Loucy (cell line): Measurements from ENCODE around the gene OTOP3.
"Not testable (repeated sequence)": the region's sequence is repeated elsewhere in the genome, so short reads cannot be mapped to it uniquely, and the experiment has no call there.

Source experiments
- H2AFZ ChIP-seq: fragments of 200-600 bp; sonication (generic); 2 replicates; pipeline ENCODE4 v1.6.0; 2016; ENCODE audit warnings: antibody characterized with exemption, mild to moderate bottlenecking, low read length, moderate library complexity
- H3F3A ChIP-seq: fragments of 200-600 bp; 2 replicates; pipeline ENCODE4 v1.6.0; 2016; ENCODE audit warnings: antibody characterized with exemption, low read depth, mild to moderate bottlenecking
- H3K27me3 ChIP-seq: fragments of 200-600 bp; sonication (generic); 2 replicates; pipeline ENCODE4 v1.6.1; 2014; ENCODE audit warnings: low read length, mild to moderate bottlenecking; ENCODE audit not compliant: insufficient read depth, poor library complexity, severe bottlenecking
- H3K36me3 ChIP-seq: fragments of 200-600 bp; sonication (generic); 2 replicates; pipeline ENCODE4 v1.6.1; 2016; ENCODE audit warnings: low read length; ENCODE audit not compliant: insufficient read depth
- H3K4me1 ChIP-seq: fragments of 200-600 bp; sonication (generic); 2 replicates; pipeline ENCODE4 v1.5.1; 2014; ENCODE audit warnings: low read length, mild to moderate bottlenecking; ENCODE audit not compliant: insufficient read depth, poor library complexity, severe bottlenecking
- H3K4me2 ChIP-seq: fragments of 200-600 bp; sonication (generic); 2 replicates; pipeline ENCODE4 v1.6.0; 2014; ENCODE audit warnings: antibody characterized with exemption, low read length, low read depth, mild to moderate bottlenecking; ENCODE audit not compliant: poor library complexity, severe bottlenecking
- H3K4me3 ChIP-seq: fragments of 200-600 bp; sonication (generic); 2 replicates; pipeline ENCODE4 v1.5.1; 2014; ENCODE audit warnings: low read length, mild to moderate bottlenecking, mixed read lengths; ENCODE audit not compliant: poor library complexity, severe bottlenecking
- H3K79me2 ChIP-seq: fragments of 200-600 bp; sonication (generic); 2 replicates; pipeline ENCODE4 v1.6.1; 2014; ENCODE audit warnings: low read length; ENCODE audit not compliant: insufficient read depth
- H3K9ac ChIP-seq: fragments of 200-600 bp; sonication (generic); 2 replicates; pipeline ENCODE4 v1.6.0; 2014; ENCODE audit warnings: mild to moderate bottlenecking, low read depth, low read length, moderate library complexity; ENCODE audit not compliant: poor library complexity, severe bottlenecking
- H3K9me2 ChIP-seq: fragments of 200-600 bp; sonication (generic); replicated peaks from 2 replicates; pipeline ENCODE4 v1.6.1; 2016; ENCODE audit warnings: low read depth, low read length, mixed read lengths
- H3K9me3 ChIP-seq: fragments of 200-600 bp; sonication (generic); 2 replicates; pipeline ENCODE4 v1.6.1; 2014; ENCODE audit warnings: mild to moderate bottlenecking, antibody characterized with exemption, low read length, low read depth; ENCODE audit not compliant: insufficient read depth
- H4K20me1 ChIP-seq: fragments of 200-600 bp; sonication (generic); 2 replicates; pipeline ENCODE4 v1.6.0; 2014; ENCODE audit warnings: antibody characterized with exemption, low read length, mild to moderate bottlenecking; ENCODE audit not compliant: insufficient read depth, poor library complexity, severe bottlenecking
- CTCF ChIP-seq: fragments of 200-600 bp; sonication (generic); conservative IDR thresholded peaks from 2 replicates; pipeline ENCODE4 v1.5.1; 2014; ENCODE audit warnings: mild to moderate bottlenecking, antibody characterized with exemption, low read length
- EZH2phosphoT487 ChIP-seq: fragments of 200-600 bp; IDR thresholded peaks from 2 replicates; pipeline ENCODE4 v1.6.1; 2018; ENCODE audit warnings: antibody characterized with exemption, mild to moderate bottlenecking, moderate library complexity, borderline replicate concordance

The OTOP3 gene

GRCh38 chr17:74903034-74903433 lies 32.7 kb upstream of the OTOP3 start:
- TF ChIP-seq CTCF: no peak
- Histone ChIP-seq H3K4me3 (no peak overlapping the region), H3K9me3 (no peaks in the 10 kb centered on the region), H3F3A (no peaks in the 10 kb centered on the region), H4K20me1 (no peaks in the 10 kb centered on the region), H2AFZ (no peak overlapping the region), H3K27me3 (no peaks in the 10 kb centered on the region), H3K79me2 (no peaks in the 10 kb centered on the region), H3K9ac (no peak overlapping the region), H3K4me1 (no peaks in the 10 kb centered on the region), H3K4me2 (no peak overlapping the region), H3K9me2 (no peaks in the 10 kb centered on the region), H3K36me3 (no peaks in the 10 kb centered on the region)

DNA sequence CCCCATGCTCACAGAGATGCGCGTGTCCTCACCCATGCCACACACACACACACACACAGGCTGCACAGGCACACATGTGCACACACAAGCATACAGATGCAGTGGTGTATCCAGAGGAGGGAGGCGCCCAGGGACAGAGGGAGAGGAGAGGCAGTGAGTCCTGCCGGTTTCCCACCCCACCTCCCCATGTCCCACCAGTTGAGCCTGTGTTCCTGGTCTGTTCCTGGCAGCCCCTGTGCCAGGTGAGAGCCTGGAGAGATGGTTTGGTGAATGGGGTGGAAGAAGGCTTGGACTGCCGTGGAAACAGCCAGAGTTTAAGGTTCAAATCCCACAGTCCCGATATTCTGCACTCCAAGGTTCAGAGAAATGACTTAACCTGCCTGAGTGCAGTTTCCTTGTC lies 32.0 kb upstream of the OTOP3 start:
- no peaks in the 10 kb centered on the region for H4K20me1 ChIP-seq
- H3K9me2 ChIP-seq: no peaks in the 10 kb centered on the region
- no peaks in the 10 kb centered on the region for H3K79me2 ChIP-seq
- H3K4me2 ChIP-seq: no peak overlapping the region
- H3K27me3 ChIP-seq: no peaks in the 10 kb centered on the region
- H3F3A ChIP-seq: no peaks in the 10 kb centered on the region
- no peak overlapping the region for H3K4me3 ChIP-seq
- no peaks in the 10 kb centered on the region for H3K36me3 ChIP-seq
- H3K4me1 ChIP-seq: no peaks in the 10 kb centered on the region
- H3K9me3 ChIP-seq: no peaks in the 10 kb centered on the region
- no peak overlapping the region for H3K9ac ChIP-seq
- TF ChIP-seq EZH2phosphoT487: no peak
- H2AFZ ChIP-seq: no peak overlapping the region

DNA sequence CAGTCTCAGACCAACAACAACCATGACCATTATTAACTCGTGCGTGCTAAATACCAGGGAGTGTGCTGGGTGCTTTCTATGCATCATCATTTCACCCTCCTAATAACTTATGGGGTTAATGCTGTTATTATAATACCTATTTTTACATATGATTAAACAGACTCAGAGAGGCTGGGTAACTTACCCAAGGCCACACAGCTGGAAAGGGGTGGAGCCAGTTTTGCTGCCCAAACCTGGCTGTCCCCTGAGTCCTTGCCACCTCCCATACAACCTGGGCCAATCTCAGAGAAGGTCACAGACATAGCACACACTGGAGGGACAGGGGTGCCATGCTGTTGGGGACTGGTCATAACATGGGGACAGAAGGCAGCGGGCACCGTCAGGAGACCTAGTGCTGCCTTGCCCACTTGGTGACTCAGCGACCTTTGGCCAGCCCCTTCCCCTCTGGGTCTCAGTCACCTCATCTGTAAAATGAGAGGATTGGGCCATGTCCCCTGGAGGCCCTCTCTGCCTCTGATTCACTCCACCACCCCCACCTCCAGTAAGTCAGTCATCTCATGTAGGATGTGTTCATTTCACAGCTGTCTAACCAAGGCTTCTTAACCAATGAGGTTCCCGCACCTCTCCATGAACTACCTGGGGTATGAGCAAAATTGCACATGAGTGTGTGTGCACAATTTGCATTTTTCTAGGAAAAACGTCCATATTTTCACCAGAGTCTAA lies 30.9 kb upstream of the OTOP3 start:
- Histone ChIP-seq H3K9me3 (no peaks in the 10 kb centered on the region), H4K20me1 (no peaks in the 10 kb centered on the region), H3K9me2 (no peaks in the 10 kb centered on the region), H3K4me1 (no peaks in the 10 kb centered on the region), H3K4me3 (no peak overlapping the region), H3F3A (no peaks in the 10 kb centered on the region), H3K4me2 (no peak overlapping the region), H3K36me3 (no peaks in the 10 kb centered on the region), H3K27me3 (no peaks in the 10 kb centered on the region), H3K79me2 (no peaks in the 10 kb centered on the region), H2AFZ (no peak overlapping the region), H3K9ac (no peak overlapping the region)
- no peak for TF ChIP-seq CTCF
- TF ChIP-seq EZH2phosphoT487: no peak

- not testable (repeated sequence) for H3K9ac ChIP-seq, H3K4me1 ChIP-seq, H4K20me1 ChIP-seq, H3K9me2 ChIP-seq, H3F3A ChIP-seq, H3K4me3 ChIP-seq, H3K27me3 ChIP-seq, H3K9me3 ChIP-seq, H3K79me2 ChIP-seq, H3K36me3 ChIP-seq, H3K4me2 ChIP-seq, H2AFZ ChIP-seq
Measured at GRCh38 chr17:74906214-74906793, 29.4 kb upstream of the OTOP3 start.
